ENCODE data around the gene HNRNPR. TPM values are rescaled to one million over a fixed set of nuclear protein-coding genes. Genes with fewer than 3 reads are reported as not detected.

Gene HNRNPR
- total and polyA plus RNA-seq, 2 donors (not counting 3 experiments of a cell fraction or from before 2014, with no cell fraction given): 111 to 171 TPM

DNA sequence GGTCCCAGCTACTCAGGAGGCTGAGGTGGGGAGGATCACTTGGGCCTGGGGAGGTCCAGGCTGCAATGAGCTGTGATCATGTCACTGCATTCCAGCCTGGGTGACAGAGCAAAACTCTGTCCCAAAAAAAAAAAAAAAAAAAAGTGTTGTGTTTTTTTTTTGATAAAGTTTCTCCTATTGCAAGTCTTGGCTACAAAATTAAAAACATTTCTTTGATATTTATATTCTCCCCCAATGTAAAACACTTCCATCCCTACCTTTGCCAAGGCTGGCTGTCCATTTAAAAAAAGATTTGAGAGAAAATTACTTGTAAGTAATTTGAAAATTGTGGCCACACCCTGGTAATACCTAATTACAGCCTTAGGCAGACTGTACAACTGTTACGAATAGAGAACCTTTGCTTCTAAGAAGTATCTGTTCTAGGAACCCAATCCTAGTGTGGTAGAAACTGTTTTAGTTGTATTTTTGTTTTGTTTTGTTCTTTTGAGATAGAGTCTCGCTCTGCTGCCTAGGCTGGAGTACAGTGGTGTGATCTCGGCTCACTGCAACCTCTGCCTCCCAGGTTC is 14.3 kb upstream of the HNRNPR start:
- ChIA-PET POLR2A (no interaction called here), CTCF (interaction anchor here (0.7 to 1.3 kb wide), 2 partner anchors 9 to 367 kb away, joined by 3 read pairs; no protein-coding TSS in a partner anchor)
- H3K27ac ChIP-seq (ENCODE audit: insufficient read depth, low read depth, low read length): no peak overlapping the region
- H3K36me3 ChIP-seq (ENCODE audit: control insufficient read depth in 2 of 2, extremely low read depth in 1 of 2, insufficient read depth in 2 of 2, low read length in 2 of 2): peaks cover 22 to 32% of the 10 kb centered on the region in 2 experiments
- dilution Hi-C loops (cut with MboI; ENCODE audit: extremely low pct_ligation_motif_present, low sequenced_read_pairs) (no loop called here), intact Hi-C loops (cut with micrococcal nuclease) (no loop called here)
- peaks cover 24% of the 10 kb centered on the region for H3K9me3 ChIP-seq (replicated peaks; ENCODE audit: control insufficient read depth, insufficient read depth, low read length)
- DNase-seq (ENCODE audit: low read depth, low spot score): no peak
- H4K20me1 ChIP-seq (replicated peaks; ENCODE audit: control insufficient read depth, extremely low read depth, insufficient read depth, low read length): no peaks in the 10 kb centered on the region
- no peaks in the 10 kb centered on the region for H3K27me3 ChIP-seq (ENCODE audit: control insufficient read depth in 2 of 2, insufficient read depth in 2 of 2, low read length in 2 of 2)
- H3K4me1 ChIP-seq (ENCODE audit: control insufficient read depth, extremely low read depth, insufficient read depth, low read length): no peaks in the 10 kb centered on the region
- no peaks in the 10 kb centered on the region for H3K9me1 ChIP-seq (replicated peaks; ENCODE audit: control insufficient read depth, extremely low read depth, insufficient read depth, low read length)
- no peak overlapping the region for H3K4me3 ChIP-seq (replicated peaks in 1 of 3; ENCODE audit: insufficient read depth in 1 of 3, low read depth in 1 of 3, low read length in 3 of 3)
- no peak for TF ChIP-seq GATA2 (IDR thresholded peaks at IDR 0.05; ENCODE audit: insufficient read depth, insufficient read length, low read depth, low read length)
- no peak for TF ChIP-seq JUN (IDR thresholded peaks at IDR 0.05; ENCODE audit: borderline replicate concordance, insufficient read depth, insufficient read length, low read depth)
- TF ChIP-seq EZH2 (IDR thresholded peaks at IDR 0.05; ENCODE audit: borderline replicate concordance, low read depth, low read length, severe bottlenecking): no peak
- no peak for TF ChIP-seq FOS (IDR thresholded peaks at IDR 0.05; ENCODE audit: borderline replicate concordance, insufficient read depth, low read length)
- no peak for TF ChIP-seq MYC (IDR thresholded peaks at IDR 0.05; ENCODE audit: low read depth, low read length)
- no peak for TF ChIP-seq POLR2AphosphoS5 (IDR thresholded peaks at IDR 0.05; ENCODE audit: insufficient read depth, low read depth, low read length)
- TF ChIP-seq POLR2A (IDR thresholded peaks at IDR 0.05; ENCODE audit: low read depth, low read length): no peak
- TF ChIP-seq, protein P1, sequence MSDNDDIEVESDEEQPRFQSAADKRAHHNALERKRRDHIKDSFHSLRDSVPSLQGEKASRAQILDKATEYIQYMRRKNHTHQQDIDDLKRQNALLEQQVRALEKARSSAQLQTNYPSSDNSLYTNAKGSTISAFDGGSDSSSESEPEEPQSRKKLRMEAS (IDR thresholded peaks at IDR 0.05; ENCODE audit: insufficient read depth, insufficient read length): no peak
- TF ChIP-seq, protein P2, sequence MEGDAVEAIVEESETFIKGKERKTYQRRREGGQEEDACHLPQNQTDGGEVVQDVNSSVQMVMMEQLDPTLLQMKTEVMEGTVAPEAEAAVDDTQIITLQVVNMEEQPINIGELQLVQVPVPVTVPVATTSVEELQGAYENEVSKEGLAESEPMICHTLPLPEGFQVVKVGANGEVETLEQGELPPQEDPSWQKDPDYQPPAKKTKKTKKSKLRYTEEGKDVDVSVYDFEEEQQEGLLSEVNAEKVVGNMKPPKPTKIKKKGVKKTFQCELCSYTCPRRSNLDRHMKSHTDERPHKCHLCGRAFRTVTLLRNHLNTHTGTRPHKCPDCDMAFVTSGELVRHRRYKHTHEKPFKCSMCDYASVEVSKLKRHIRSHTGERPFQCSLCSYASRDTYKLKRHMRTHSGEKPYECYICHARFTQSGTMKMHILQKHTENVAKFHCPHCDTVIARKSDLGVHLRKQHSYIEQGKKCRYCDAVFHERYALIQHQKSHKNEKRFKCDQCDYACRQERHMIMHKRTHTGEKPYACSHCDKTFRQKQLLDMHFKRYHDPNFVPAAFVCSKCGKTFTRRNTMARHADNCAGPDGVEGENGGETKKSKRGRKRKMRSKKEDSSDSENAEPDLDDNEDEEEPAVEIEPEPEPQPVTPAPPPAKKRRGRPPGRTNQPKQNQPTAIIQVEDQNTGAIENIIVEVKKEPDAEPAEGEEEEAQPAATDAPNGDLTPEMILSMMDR (IDR thresholded peaks at IDR 0.05; ENCODE audit: extremely low read depth in 1 of 2, insufficient read depth in 1 of 2, low read depth in 1 of 2, low read length in 2 of 2): no peak
- H3K4me2 ChIP-seq (ENCODE audit: insufficient read depth, low read length): no peak overlapping the region
- FAIRE-seq: no peak
- no TSS peak for BruUV-seq (replicated peaks)
- H3K9ac ChIP-seq (replicated peaks; ENCODE audit: extremely low read depth, insufficient read depth, low read length): no peak overlapping the region
- no peaks in the 10 kb centered on the region for H3K79me2 ChIP-seq (ENCODE audit: control insufficient read depth, insufficient read depth, low read length)
- H2AFZ ChIP-seq (ENCODE audit: low read depth, low read length): no peak overlapping the region

All from endothelial cell of umbilical vein (primary cell).